Measurements from ENCODE around the gene COX17. TPM values are rescaled to one million over a fixed set of nuclear protein-coding genes. Genes with fewer than 3 reads are reported as not detected.

Gene COX17
- total and polyA plus RNA-seq, 9 of the 15 experiments (the other 6 are each of a cell fraction or from before 2014, with no cell fraction given): 29.1 to 167 (median 60.6) TPM

DNA sequence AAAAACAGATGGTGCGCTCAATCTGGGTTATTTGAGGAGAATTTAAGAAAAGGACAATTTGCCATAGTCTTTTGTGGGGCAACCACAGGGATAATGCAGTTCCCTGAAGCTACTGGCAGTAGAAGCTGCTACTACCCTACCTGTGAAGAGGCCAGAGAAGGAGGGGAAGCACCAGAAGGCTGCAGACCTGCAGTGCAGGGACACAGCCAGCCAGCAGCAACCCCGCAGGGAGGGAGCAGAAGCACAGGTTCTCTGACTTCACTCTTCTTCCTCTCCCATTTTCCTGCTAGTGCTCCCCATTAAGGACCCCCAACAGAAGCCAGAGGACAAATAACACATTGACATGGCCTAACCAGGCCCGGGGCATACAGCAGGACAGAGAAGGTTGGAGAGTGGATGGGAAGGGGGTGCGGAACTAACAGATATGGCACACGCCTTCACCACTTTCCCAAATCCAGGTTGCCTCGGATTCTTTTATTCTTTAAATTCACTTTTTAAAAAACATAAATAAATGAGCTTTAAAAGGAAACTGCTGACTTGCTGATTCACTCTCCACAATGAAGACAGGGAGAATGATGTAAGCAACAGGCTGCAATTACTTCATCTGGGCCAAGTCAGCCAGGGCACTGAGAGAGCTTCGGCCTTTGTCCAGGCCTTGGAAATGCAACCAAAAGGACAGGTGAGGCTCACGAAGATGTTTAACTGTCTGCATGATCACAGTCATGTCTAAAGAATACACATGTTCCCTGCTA, 46.9 kb downstream of the COX17 start:
- Histone ChIP-seq H2AFZ (ENCODE audit: low read depth, low read length) (peak overlapping the region; percentile 70), H3K9ac (ENCODE audit: insufficient read depth in 1 of 2, low read depth in 2 of 2, low read length in 2 of 2) (no peak overlapping the region), H3K27ac (ENCODE audit: extremely low read depth, low read depth, low read length) (no peak overlapping the region; the same call in 2 of the 3 replicates), H3K9me1 (ENCODE audit: control insufficient read depth, insufficient read depth, low read length) (no peaks in the 10 kb centered on the region), H3K4me2 (ENCODE audit: insufficient read depth, low read length) (no peak overlapping the region), H3K79me2 (ENCODE audit: control insufficient read depth, insufficient read depth, low read length) (no peaks in the 10 kb centered on the region), H3K27me3 (ENCODE audit: control insufficient read depth in 2 of 2, insufficient read depth in 2 of 2, low read length in 2 of 2) (no peaks in the 10 kb centered on the region), H3K4me1 (replicated peaks in 1 of 2; ENCODE audit: control insufficient read depth in 2 of 2, insufficient read depth in 2 of 2, low read length in 2 of 2) (peaks cover 0 to 11% of the 10 kb centered on the region in 2 experiments; a peak in 4 of 5 replicates), H4K20me1 (replicated peaks; ENCODE audit: control insufficient read depth, insufficient read depth, low read length) (no peaks in the 10 kb centered on the region), H3K9me3 (replicated peaks; ENCODE audit: control insufficient read depth, insufficient read depth, low read depth, low read length) (no peaks in the 10 kb centered on the region), H3K36me3 (ENCODE audit: control insufficient read depth, insufficient read depth, low read length) (no peaks in the 10 kb centered on the region), H3K4me3 (no peak overlapping the region)
- intact Hi-C loops (cut with micrococcal nuclease) (no loop called here), in situ Hi-C loops (cut with MboI) (no loop called here)
- CTCF ChIA-PET (ENCODE audit: low intra/inter-chr PET ratio): no interaction called here
- WGBS (ENCODE audit: insufficient coverage, low coverage, missing lambda C conversion rate): 53% methylated on average over 8 of the region's 8 CpGs
- POLR2A ChIA-PET: interaction anchor here (0.7 kb wide), 1 partner anchor 9 kb away, joined by 5 read pairs; no protein-coding TSS in a partner anchor
- FAIRE-seq (no peak), DNase-seq (ENCODE audit: extremely low read depth in 1 of 4, low spot score in 3 of 4) (peak in 1 of 4 experiments; percentile 15), ATAC-seq (peak; percentile 66)
- BruUV-seq (replicated peaks): no TSS peak
- TF ChIP-seq, protein P1, sequence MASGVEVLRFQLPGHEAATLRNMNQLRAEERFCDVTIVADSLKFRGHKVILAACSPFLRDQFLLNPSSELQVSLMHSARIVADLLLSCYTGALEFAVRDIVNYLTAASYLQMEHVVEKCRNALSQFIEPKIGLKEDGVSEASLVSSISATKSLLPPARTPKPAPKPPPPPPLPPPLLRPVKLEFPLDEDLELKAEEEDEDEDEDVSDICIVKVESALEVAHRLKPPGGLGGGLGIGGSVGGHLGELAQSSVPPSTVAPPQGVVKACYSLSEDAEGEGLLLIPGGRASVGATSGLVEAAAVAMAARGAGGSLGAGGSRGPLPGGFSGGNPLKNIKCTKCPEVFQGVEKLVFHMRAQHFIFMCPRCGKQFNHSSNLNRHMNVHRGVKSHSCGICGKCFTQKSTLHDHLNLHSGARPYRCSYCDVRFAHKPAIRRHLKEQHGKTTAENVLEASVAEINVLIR (CRISPR knock-in tag; IDR thresholded peaks at IDR 0.05): no peak
- TF ChIP-seq JUND (IDR thresholded peaks at IDR 0.05; ENCODE audit: borderline replicate concordance, low read depth, low read length) (peak; percentile 25; the same call in 1 of the 2 replicates), JUND (tag; IDR thresholded peaks at IDR 0.05; ENCODE audit: borderline replicate concordance, low read depth, low read length) (no peak), GABPA (tag; conservative IDR thresholded peaks at IDR 0.05; ENCODE audit: low read depth) (no peak), MAFK (IDR thresholded peaks at IDR 0.05; ENCODE audit: low read length) (peak; percentile 69; the same call in 1 of the 2 replicates), ZNF764 (CRISPR knock-in tag; IDR thresholded peaks at IDR 0.05; ENCODE audit: low read depth) (no peak), KAT2B (IDR thresholded peaks at IDR 0.05; ENCODE audit: low read depth, low read length) (no peak), ZBTB1 (CRISPR knock-in tag; IDR thresholded peaks at IDR 0.05; ENCODE audit: borderline replicate concordance, low read depth) (no peak), ELF4 (CRISPR knock-in tag; IDR thresholded peaks at IDR 0.05) (no peak), ZNF445 (CRISPR knock-in tag; IDR thresholded peaks at IDR 0.05; ENCODE audit: low read depth) (no peak), NEUROD1 (IDR thresholded peaks at IDR 0.05; ENCODE audit: borderline replicate concordance, low read depth, low read length, partially characterized antibody) (no peak), ZNF143 (CRISPR knock-in tag; IDR thresholded peaks at IDR 0.05) (no peak), SNIP1 (IDR thresholded peaks at IDR 0.05; ENCODE audit: low read depth) (no peak)
- TF ChIP-seq, protein P2, sequence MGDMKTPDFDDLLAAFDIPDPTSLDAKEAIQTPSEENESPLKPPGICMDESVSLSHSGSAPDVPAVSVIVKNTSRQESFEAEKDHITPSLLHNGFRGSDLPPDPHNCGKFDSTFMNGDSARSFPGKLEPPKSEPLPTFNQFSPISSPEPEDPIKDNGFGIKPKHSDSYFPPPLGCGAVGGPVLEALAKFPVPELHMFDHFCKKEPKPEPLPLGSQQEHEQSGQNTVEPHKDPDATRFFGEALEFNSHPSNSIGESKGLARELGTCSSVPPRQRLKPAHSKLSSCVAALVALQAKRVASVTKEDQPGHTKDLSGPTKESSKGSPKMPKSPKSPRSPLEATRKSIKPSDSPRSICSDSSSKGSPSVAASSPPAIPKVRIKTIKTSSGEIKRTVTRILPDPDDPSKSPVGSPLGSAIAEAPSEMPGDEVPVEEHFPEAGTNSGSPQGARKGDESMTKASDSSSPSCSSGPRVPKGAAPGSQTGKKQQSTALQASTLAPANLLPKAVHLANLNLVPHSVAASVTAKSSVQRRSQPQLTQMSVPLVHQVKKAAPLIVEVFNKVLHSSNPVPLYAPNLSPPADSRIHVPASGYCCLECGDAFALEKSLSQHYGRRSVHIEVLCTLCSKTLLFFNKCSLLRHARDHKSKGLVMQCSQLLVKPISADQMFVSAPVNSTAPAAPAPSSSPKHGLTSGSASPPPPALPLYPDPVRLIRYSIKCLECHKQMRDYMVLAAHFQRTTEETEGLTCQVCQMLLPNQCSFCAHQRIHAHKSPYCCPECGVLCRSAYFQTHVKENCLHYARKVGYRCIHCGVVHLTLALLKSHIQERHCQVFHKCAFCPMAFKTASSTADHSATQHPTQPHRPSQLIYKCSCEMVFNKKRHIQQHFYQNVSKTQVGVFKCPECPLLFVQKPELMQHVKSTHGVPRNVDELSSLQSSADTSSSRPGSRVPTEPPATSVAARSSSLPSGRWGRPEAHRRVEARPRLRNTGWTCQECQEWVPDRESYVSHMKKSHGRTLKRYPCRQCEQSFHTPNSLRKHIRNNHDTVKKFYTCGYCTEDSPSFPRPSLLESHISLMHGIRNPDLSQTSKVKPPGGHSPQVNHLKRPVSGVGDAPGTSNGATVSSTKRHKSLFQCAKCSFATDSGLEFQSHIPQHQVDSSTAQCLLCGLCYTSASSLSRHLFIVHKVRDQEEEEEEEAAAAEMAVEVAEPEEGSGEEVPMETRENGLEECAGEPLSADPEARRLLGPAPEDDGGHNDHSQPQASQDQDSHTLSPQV (IDR thresholded peaks at IDR 0.05): no peak
- TF ChIP-seq, protein P3, sequence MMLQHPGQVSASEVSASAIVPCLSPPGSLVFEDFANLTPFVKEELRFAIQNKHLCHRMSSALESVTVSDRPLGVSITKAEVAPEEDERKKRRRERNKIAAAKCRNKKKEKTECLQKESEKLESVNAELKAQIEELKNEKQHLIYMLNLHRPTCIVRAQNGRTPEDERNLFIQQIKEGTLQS (IDR thresholded peaks at IDR 0.05): peak; percentile 77
- TF ChIP-seq, protein P3 (CRISPR knock-in tag; conservative IDR thresholded peaks at IDR 0.05): no peak
